Type B pancreatic cell (in vitro differentiated cells): Measurements from ENCODE around the gene SLCO3A1. TPM values are rescaled to one million over a fixed set of nuclear protein-coding genes. Genes with fewer than 3 reads are reported as not detected.

ENCODE experiments used
- DNase-seq: peaks from one replicate; pipeline ENCODE4 v3.0.0; 2021; ENCODE audit warnings: mixed read lengths; ENCODE audit not compliant: unreplicated experiment; ENCODE audit errors: extremely low spot score
- H3K27ac Mint-ChIP-seq: 2 replicates; pipeline ENCODE4 v1.8.0; 2021; ENCODE audit warnings: mild to moderate bottlenecking, mixed read lengths
- H3K27me3 Mint-ChIP-seq: 2 replicates; pipeline ENCODE4 v1.8.0; 2021; ENCODE audit warnings: mixed read lengths
- H3K36me3 Mint-ChIP-seq: 2 replicates; pipeline ENCODE4 v1.8.0; 2021; ENCODE audit warnings: mixed read lengths
- H3K4me1 Mint-ChIP-seq: one replicate; pipeline ENCODE4 v1.8.0; 2021; ENCODE audit warnings: mixed read lengths; ENCODE audit not compliant: unreplicated experiment
- H3K4me3 Mint-ChIP-seq: 2 replicates; pipeline ENCODE4 v1.8.0; 2021; ENCODE audit warnings: mild to moderate bottlenecking, mixed read lengths
- H3K9me3 Mint-ChIP-seq: 2 replicates; pipeline ENCODE4 v1.8.0; 2021; ENCODE audit warnings: mixed read lengths
- total RNA-seq: library from RNA; stranded (reverse); gene quantifications from 2 replicates; pipeline ENCODE4 v1.2.1, GENCODE V29; 2021; ENCODE audit warnings: low replicate concordance
- TF ChIP-seq, protein P1 (sequence below): fragments of 200-600 bp; sonication (generic); conservative IDR thresholded peaks from 2 replicates; pipeline ENCODE4 v1.5.0; 2021; ENCODE audit warnings: antibody characterized with exemption, mild to moderate bottlenecking

SLCO3A1 gene
- total RNA-seq, 1 donor from 2014 or later = 30.9 TPM

DNA sequence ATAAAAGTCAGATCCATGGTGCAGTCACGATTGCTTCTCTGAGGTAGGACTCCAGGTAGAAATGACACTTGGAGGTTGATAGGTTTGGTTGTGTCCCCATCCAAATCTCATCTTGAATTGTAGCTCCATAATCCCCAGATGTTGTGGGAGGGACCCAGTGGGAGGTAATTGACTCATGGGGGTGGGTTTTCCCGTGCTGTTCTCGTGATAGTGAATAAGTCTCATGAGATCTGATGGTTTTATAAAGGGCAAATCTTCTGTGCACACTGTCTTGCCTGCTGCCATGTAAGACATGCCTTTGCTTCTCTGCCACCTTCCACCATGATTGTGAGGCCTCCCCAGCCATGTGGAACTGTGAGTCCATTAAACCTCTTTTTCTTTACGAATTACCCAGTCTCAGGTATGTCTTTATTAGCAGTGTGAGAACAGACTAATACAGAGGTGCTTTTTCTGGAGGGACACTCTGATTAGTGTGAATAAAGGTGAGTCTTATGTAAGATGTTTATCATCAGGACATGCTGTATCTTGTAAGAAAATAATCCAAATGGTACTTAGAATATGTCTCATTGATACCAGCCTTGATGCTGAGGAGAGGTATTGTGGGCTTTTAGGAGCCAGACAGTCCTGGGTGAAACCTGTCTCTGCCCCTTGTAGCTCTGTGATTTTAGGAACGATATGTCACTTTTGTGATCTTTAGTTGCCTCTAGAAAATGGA, 43.0 kb downstream of the SLCO3A1 start:
- Mint-ChIP-seq H3K9me3 (no peaks in the 10 kb centered on the region), H3K27me3 (no peaks in the 10 kb centered on the region), H3K4me3 (no peak overlapping the region), H3K36me3 (peaks cover 8% of the 10 kb centered on the region), H3K27ac (no peak overlapping the region), H3K4me1 (no peaks in the 10 kb centered on the region)
- TF ChIP-seq, protein P1, sequence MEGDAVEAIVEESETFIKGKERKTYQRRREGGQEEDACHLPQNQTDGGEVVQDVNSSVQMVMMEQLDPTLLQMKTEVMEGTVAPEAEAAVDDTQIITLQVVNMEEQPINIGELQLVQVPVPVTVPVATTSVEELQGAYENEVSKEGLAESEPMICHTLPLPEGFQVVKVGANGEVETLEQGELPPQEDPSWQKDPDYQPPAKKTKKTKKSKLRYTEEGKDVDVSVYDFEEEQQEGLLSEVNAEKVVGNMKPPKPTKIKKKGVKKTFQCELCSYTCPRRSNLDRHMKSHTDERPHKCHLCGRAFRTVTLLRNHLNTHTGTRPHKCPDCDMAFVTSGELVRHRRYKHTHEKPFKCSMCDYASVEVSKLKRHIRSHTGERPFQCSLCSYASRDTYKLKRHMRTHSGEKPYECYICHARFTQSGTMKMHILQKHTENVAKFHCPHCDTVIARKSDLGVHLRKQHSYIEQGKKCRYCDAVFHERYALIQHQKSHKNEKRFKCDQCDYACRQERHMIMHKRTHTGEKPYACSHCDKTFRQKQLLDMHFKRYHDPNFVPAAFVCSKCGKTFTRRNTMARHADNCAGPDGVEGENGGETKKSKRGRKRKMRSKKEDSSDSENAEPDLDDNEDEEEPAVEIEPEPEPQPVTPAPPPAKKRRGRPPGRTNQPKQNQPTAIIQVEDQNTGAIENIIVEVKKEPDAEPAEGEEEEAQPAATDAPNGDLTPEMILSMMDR = no peak
- no peak for DNase-seq

DNA sequence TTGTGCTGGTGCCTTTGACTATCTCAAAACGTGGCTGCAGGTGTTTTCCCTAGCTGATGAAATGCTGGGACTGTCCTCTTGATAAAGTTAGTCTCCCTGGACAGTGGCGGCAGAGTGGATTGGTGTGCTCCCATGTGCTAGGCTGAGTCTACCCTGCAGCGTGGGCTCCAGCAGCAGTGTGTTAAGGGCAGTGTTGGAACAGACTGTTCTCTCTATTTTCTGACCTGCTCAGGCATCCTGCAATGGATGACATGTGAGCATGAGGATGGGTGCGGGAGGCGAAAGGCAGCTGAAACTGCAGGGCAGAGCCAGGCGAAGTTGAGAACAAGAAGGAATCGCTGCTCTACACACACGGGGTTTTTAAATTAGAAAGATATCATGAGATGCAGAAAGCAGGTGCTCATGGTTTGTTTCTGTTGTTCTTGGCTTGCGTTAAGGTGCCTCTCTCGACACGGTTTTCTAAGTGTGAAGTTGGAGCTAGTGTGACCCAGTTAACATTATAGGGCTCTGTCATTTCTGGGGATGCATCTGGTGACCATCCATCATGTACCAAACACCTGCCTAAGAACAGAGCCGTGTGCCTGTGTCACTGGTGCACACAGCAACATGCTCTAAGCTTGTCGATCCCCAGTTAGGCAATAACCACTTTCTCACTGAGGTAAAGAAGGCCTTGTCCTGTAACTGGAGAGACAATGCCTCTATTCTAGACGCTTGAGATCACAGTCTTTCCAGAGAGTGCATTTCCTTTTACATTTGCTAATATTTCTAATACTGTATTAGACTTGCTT, 44.3 kb downstream of the SLCO3A1 start:
- Mint-ChIP-seq H3K4me1 (no peaks in the 10 kb centered on the region), H3K27me3 (no peaks in the 10 kb centered on the region), H3K27ac (no peak overlapping the region), H3K9me3 (no peaks in the 10 kb centered on the region), H3K36me3 (peaks cover 4% of the 10 kb centered on the region), H3K4me3 (no peak overlapping the region)
- DNase-seq = no peak
- TF ChIP-seq, protein P1 = no peak

DNA sequence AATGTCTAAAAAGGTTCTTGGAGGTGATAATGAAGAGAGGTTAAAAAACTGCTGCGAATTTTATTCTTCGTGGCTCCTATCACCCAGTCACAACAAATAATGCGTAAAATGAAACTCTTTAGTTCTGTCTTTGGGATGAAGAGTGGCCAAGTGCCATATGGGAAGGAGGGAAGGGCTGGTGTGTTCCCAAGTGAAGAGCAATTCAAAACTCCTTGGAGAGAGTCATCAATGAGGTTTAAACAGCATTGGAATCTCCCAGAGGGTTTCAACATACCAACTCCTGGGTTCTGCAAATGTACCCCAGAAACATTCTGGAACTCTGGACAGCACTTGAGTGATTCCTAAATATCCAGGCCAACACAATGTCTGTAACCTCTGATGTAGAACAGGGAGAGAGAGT, 45.3 kb downstream of the SLCO3A1 start:
- no peaks in the 10 kb centered on the region for H3K27me3 Mint-ChIP-seq
- H3K4me3 Mint-ChIP-seq = no peak overlapping the region
- no peak overlapping the region for H3K27ac Mint-ChIP-seq
- no peaks in the 10 kb centered on the region for H3K4me1 Mint-ChIP-seq
- TF ChIP-seq, protein P1 = no peak
- no peaks in the 10 kb centered on the region for H3K9me3 Mint-ChIP-seq
- peaks cover 4% of the 10 kb centered on the region for H3K36me3 Mint-ChIP-seq
- DNase-seq = no peak

DNA sequence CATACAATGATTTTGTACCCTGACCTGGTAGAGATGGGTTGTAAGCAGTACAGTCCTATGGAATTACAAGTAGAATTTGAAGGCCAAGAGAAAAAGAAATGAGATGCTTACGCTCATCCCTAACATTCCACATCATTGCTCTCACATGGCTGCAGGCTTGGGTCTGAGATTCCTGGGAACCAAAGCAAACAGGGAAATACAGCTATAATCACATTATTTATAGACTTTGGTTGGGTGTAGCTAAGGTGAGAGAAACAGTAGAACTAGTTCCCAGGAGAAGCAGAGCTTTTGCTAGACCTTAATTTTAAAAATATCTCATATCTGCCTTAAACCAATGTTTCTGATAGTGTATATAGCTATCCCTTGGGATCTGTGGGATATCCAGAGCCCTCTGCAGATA, 51.4 kb downstream of the SLCO3A1 start:
- H3K36me3 Mint-ChIP-seq = no peaks in the 10 kb centered on the region
- peaks cover 6% of the 10 kb centered on the region for H3K4me1 Mint-ChIP-seq
- H3K27me3 Mint-ChIP-seq = no peaks in the 10 kb centered on the region
- no peak overlapping the region for H3K27ac Mint-ChIP-seq
- TF ChIP-seq, protein P1 = no peak
- H3K9me3 Mint-ChIP-seq = no peaks in the 10 kb centered on the region
- no peak for DNase-seq
- no peak overlapping the region for H3K4me3 Mint-ChIP-seq

DNA sequence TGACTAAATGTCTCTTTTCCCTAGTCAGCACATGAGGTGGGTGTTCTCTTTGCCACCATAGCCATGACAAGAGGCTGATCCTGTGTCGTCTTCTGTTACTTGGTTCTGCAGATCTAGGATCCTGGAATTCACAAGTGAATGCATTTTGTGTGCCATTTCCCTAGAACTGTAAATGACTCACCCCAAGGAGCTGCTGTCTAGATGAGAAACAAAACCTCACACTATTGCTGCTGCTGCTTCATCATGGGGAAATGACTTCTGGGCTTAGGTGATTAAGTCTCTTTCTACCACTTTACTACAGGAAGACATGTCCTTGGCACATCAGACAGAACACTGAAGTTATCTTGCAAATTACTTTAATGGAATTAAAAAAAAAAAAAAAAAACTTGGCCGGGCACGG, 54.9 kb downstream of the SLCO3A1 start:
- H3K9me3 Mint-ChIP-seq = no peaks in the 10 kb centered on the region
- no peak overlapping the region for H3K4me3 Mint-ChIP-seq
- no peak for DNase-seq
- TF ChIP-seq, protein P1 = no peak
- H3K27ac Mint-ChIP-seq = no peak overlapping the region
- H3K27me3 Mint-ChIP-seq = no peaks in the 10 kb centered on the region
- H3K4me1 Mint-ChIP-seq = peaks cover 22% of the 10 kb centered on the region
- H3K36me3 Mint-ChIP-seq = no peaks in the 10 kb centered on the region
